Caco-2 (cell line): ENCODE measurements around the gene UBE2E2. TPM values are rescaled to one million over a fixed set of nuclear protein-coding genes. Genes with fewer than 3 reads are reported as not detected.

Source experiments
- BruUV-seq: library from RNA; stranded (reverse); fragments of 400-500 nt; replicated peaks from 2 replicates; lab custom pipeline; 2021; lab: Mats Ljungman, UMichigan
- CTCF ChIA-PET: fragments of 300-600 bp; sonication (Branson Sonifier 250); formaldehyde crosslinking; loops from one replicate; lab custom pipeline; 2022; ENCODE audit warnings: antibody characterized with exemption; lab: Charles Lee
- POLR2A ChIA-PET: fragments of 300-600 bp; sonication (Branson Sonifier 250); formaldehyde crosslinking; loops from one replicate; lab custom pipeline; 2022; ENCODE audit warnings: antibody characterized with exemption; lab: Charles Lee
- DNase-seq, 2 experiments: peaks; one replicate each; pipeline versions ENCODE4 v3.0.0 to v3.0.0-alpha.2; 2020 to 2022
- H3K27me3 ChIP-seq: replicated peaks from 2 replicates; pipeline ENCODE4 v1.6.0; 2011; ENCODE audit warnings: low read length; ENCODE audit not compliant: control insufficient read depth, insufficient read depth
- H3K36me3 ChIP-seq: 2 replicates; pipeline ENCODE4 v1.5.1; 2011; ENCODE audit warnings: low read length; ENCODE audit not compliant: control insufficient read depth, insufficient read depth
- H3K4me1 ChIP-seq: fragments of 250-450 bp; sonication (Bioruptor Pico); 2 replicates; pipeline ENCODE4 v1.5.1; 2020; ENCODE audit warnings: mild to moderate bottlenecking
- H3K4me3 ChIP-seq: 2 replicates; pipeline ENCODE4 v1.5.1; 2011; ENCODE audit warnings: low read depth, mild to moderate bottlenecking, control low read depth, low read length
- H3K9me3 ChIP-seq: fragments of 250-450 bp; sonication (Bioruptor Pico); 2 replicates; pipeline ENCODE4 v1.5.1; 2020; ENCODE audit warnings: mild to moderate bottlenecking, moderate library complexity
- H3K27ac Mint-ChIP-seq: one replicate; pipeline ENCODE4 v1.8.0; 2022; ENCODE audit warnings: mixed read lengths; ENCODE audit not compliant: unreplicated experiment
- H3K27me3 Mint-ChIP-seq: one replicate; pipeline ENCODE4 v1.8.0; 2022; ENCODE audit warnings: mixed read lengths; ENCODE audit not compliant: insufficient read depth, unreplicated experiment
- H3K36me3 Mint-ChIP-seq: one replicate; pipeline ENCODE4 v1.8.0; 2022; ENCODE audit warnings: mild to moderate bottlenecking, mixed read lengths; ENCODE audit not compliant: insufficient read depth, unreplicated experiment
- H3K4me1 Mint-ChIP-seq: one replicate; pipeline ENCODE4 v1.8.0; 2022; ENCODE audit warnings: low read depth, mixed read lengths; ENCODE audit not compliant: unreplicated experiment
- H3K4me3 Mint-ChIP-seq: one replicate; pipeline ENCODE4 v1.8.0; 2022; ENCODE audit warnings: mild to moderate bottlenecking, moderate library complexity, mixed read lengths; ENCODE audit not compliant: unreplicated experiment
- H3K9me3 Mint-ChIP-seq: one replicate; pipeline ENCODE4 v1.8.0; 2022; ENCODE audit warnings: mixed read lengths; ENCODE audit not compliant: unreplicated experiment
- intact Hi-C: fragments of 100-400 bp; cut with micrococcal nuclease; formaldehyde crosslinking; loops from one replicate; pipeline ENCODE4 v1.10.0; 2022; ENCODE audit not compliant: unreplicated experiment
- total RNA-seq: library from RNA; stranded (reverse); gene quantifications from 2 replicates; pipeline ENCODE4 v1.2.3, GENCODE V29; 2022
- TF ChIP-seq, protein P1 (sequence below), 2 experiments: fragments of 200-600 bp in 1 of 2; IDR thresholded peaks; 1 replicate in 1 of 2; 2 replicates in 1 of 2; pipeline versions ENCODE4 v1.5.1 to v1.8.0; 2011 to 2022; ENCODE audit warnings: antibody characterized with exemption in 1 of 2, control low read depth in 1 of 2, inconsistent platforms in 1 of 2, low read depth in 1 of 2, low read length in 1 of 2, mild to moderate bottlenecking in 1 of 2, moderate library complexity in 1 of 2; ENCODE audit not compliant: insufficient read depth in 1 of 2, severe bottlenecking in 1 of 2, unreplicated experiment in 1 of 2

UBE2E2 gene
- total RNA-seq, 1 experiment from 2014 or later = 83.8 TPM

- intact Hi-C loops = no loop called here
- H3K36me3 Mint-ChIP-seq = no peaks in the 10 kb centered on the region
- TF ChIP-seq, protein P1, sequence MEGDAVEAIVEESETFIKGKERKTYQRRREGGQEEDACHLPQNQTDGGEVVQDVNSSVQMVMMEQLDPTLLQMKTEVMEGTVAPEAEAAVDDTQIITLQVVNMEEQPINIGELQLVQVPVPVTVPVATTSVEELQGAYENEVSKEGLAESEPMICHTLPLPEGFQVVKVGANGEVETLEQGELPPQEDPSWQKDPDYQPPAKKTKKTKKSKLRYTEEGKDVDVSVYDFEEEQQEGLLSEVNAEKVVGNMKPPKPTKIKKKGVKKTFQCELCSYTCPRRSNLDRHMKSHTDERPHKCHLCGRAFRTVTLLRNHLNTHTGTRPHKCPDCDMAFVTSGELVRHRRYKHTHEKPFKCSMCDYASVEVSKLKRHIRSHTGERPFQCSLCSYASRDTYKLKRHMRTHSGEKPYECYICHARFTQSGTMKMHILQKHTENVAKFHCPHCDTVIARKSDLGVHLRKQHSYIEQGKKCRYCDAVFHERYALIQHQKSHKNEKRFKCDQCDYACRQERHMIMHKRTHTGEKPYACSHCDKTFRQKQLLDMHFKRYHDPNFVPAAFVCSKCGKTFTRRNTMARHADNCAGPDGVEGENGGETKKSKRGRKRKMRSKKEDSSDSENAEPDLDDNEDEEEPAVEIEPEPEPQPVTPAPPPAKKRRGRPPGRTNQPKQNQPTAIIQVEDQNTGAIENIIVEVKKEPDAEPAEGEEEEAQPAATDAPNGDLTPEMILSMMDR (IDR thresholded peaks at IDR 0.05; ENCODE audit: insufficient read depth in 1 of 2, low read depth in 1 of 2, low read length in 1 of 2, severe bottlenecking in 1 of 2, unreplicated experiment in 1 of 2) = no peak
- peaks cover 16% of the 10 kb centered on the region for H3K4me1 Mint-ChIP-seq
- BruUV-seq = no TSS peak
- H3K27ac Mint-ChIP-seq = no peak overlapping the region
- no peaks in the 10 kb centered on the region for H3K9me3 ChIP-seq
- no peaks in the 10 kb centered on the region for H3K27me3 Mint-ChIP-seq
- no peaks in the 10 kb centered on the region for H3K4me1 ChIP-seq
- no peaks in the 10 kb centered on the region for H3K36me3 ChIP-seq
- CTCF ChIA-PET = no interaction called here
- no peaks in the 10 kb centered on the region for H3K9me3 Mint-ChIP-seq
- POLR2A ChIA-PET = no interaction called here
- H3K4me3 ChIP-seq = no peak overlapping the region
- DNase-seq = no peak
- no peak overlapping the region for H3K4me3 Mint-ChIP-seq
- H3K27me3 ChIP-seq = no peaks in the 10 kb centered on the region
Observed at GRCh38 chr3:23239211-23240068, 36.3 kb downstream of the UBE2E2 start.

DNA sequence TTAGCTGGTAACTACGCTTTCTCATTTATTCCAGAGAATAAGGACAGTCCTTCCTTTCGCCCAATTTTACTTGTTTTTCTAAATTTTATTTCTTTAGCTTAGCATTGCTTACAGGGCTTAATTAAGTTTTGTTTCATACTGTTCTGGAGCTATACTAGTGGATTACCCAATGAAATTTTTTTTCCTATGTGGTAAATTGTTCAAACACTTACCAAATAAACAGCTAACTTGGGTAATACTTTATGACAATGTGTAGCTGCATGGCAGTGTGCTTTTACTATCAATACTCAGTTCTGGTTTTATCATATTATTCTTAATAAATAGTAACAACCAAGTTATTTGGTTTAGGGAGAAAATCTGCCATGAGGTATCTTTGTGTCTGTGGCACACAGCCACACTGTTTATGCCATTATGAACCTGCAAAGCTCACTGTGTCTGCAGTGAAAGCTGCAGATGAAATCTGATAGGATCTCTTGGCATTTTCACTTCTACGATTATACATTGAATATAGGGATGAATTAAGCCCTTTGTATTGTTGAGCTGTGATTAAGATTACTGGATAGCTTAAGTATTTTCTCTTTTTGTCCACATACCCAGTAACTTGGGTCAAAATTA lies 37.2 kb downstream of the UBE2E2 start:
- H3K9me3 ChIP-seq = no peaks in the 10 kb centered on the region
- no peaks in the 10 kb centered on the region for H3K27me3 Mint-ChIP-seq
- H3K27ac Mint-ChIP-seq = no peak overlapping the region
- H3K4me1 Mint-ChIP-seq = peaks cover 16% of the 10 kb centered on the region
- no peaks in the 10 kb centered on the region for H3K36me3 ChIP-seq
- BruUV-seq = no TSS peak
- H3K4me1 ChIP-seq = no peaks in the 10 kb centered on the region
- intact Hi-C loops = no loop called here
- no peak for DNase-seq
- POLR2A ChIA-PET = no interaction called here
- no peaks in the 10 kb centered on the region for H3K9me3 Mint-ChIP-seq
- H3K27me3 ChIP-seq = no peaks in the 10 kb centered on the region
- no peak overlapping the region for H3K4me3 ChIP-seq
- H3K4me3 Mint-ChIP-seq = no peak overlapping the region
- TF ChIP-seq, protein P1 (IDR thresholded peaks at IDR 0.05; ENCODE audit: insufficient read depth in 1 of 2, low read depth in 1 of 2, low read length in 1 of 2, severe bottlenecking in 1 of 2, unreplicated experiment in 1 of 2) = no peak
- CTCF ChIA-PET = no interaction called here
- no peaks in the 10 kb centered on the region for H3K36me3 Mint-ChIP-seq

- intact Hi-C loops = no loop called here
- ChIA-PET CTCF (no interaction called here), POLR2A (no interaction called here)
- Mint-ChIP-seq H3K4me1 (peaks cover 16% of the 10 kb centered on the region), H3K27me3 (no peaks in the 10 kb centered on the region), H3K4me3 (no peak overlapping the region), H3K36me3 (no peaks in the 10 kb centered on the region), H3K27ac (no peak overlapping the region), H3K9me3 (no peaks in the 10 kb centered on the region)
- no peak for DNase-seq
- TF ChIP-seq, protein P1 (IDR thresholded peaks at IDR 0.05; ENCODE audit: insufficient read depth in 1 of 2, low read depth in 1 of 2, low read length in 1 of 2, severe bottlenecking in 1 of 2, unreplicated experiment in 1 of 2) = no peak
- no peaks in the 10 kb centered on the region for H3K27me3 ChIP-seq
- no peak overlapping the region for H3K4me3 ChIP-seq
- H3K4me1 ChIP-seq = no peaks in the 10 kb centered on the region
- no peaks in the 10 kb centered on the region for H3K9me3 ChIP-seq
- no peaks in the 10 kb centered on the region for H3K36me3 ChIP-seq
- no TSS peak for BruUV-seq
Observed at GRCh38 chr3:23241256-23241655, 38.1 kb downstream of the UBE2E2 start.
